HT1080 (cell line): ENCODE results near the gene NLRC5. TPM values are rescaled to one million over a fixed set of nuclear protein-coding genes. Genes with fewer than 3 reads are reported as not detected.

Experiments used
- DNase-seq: peaks from one replicate; pipeline ENCODE4 v3.0.0-alpha.2; 2015; ENCODE audit warnings: low read depth
- total RNA-seq: library from RNA; depleted of rRNA; stranded (reverse); fragments of >200 nt; shearing (Covaris generic); gene quantifications from 2 replicates; pipeline ENCODE4 v1.2.3, GENCODE V29; 2014; rRNA removed

The NLRC5 gene
- total RNA-seq, 1 experiment from 2014 or later: 14.3 TPM

DNA sequence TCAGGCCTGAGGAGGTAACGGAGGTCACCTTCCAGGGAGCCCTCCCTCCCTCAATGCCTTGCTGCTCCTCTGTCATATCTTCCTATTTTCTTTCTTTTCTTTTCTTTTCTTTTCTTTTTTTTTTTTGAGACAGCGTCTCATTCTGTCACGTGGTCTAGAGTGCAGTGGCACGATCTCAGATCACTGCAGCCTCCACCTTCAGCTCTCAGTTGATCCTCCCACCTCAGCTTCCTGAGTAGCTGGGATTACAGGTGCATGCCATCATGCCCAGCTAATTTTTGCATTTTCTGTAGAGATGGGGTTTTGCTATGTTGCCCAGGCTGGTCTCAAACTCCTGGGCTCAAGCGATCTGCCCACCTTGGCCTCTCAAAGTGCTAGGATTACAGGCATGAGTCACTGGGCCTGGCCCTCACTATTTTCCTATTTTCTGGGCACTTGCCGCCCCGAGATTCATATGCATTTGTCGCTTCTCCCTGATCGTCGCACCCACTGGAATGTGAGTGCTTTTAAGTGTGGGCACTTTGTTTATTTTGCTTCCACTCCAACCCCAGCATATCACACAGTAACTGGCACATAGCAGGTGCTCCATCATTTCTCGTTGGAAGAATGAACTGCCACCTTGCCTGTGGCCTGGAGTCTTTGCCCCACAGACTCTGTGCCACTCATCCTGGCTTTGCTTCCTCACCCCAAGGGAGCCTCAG lies 134.8 kb downstream of the NLRC5 start:
- no peak for DNase-seq

DNA sequence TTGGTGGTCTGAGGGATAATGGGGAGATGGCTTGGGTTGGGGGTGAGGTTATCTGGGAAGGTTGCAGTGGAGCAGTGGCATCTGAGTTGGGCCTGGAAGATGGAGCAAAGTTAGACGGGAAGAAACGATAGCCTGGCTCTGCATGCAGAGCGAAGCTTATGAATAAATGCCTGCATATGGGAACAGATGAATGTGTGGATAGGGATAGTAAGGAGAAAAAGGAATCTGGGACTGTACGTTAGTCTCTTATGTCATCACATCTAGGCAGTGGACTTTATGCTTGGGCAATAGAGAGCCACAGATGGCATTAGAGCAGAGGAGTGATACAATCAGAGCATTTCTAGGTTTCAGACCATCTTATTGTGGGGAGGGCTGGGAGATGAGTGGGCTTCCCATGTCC lies 136.0 kb downstream of the NLRC5 start:
- no peak for DNase-seq

- DNase-seq: no peak
Observed at GRCh38 chr16:57125969-57126368, 136.6 kb downstream of the NLRC5 start.

DNA sequence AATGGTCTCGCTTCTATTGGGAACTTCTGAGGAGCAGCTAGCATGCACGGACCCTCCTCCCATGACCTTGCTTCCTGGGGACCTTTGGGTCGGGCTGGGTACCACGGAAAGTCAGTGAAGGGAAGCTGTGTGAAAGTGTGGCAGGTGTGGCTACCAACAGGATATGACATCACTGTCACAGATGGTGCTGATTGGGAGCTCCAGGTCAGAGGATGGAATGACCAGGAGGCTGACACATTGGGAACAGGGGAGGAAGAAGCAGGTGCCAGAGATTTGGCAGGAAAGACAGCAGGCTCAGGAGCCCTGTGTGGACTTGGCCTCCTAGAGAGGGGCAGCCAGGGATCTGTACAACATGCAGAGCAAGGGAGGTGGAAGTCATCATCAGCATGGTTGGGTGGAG lies 137.1 kb downstream of the NLRC5 start:
- DNase-seq: no peak

DNA sequence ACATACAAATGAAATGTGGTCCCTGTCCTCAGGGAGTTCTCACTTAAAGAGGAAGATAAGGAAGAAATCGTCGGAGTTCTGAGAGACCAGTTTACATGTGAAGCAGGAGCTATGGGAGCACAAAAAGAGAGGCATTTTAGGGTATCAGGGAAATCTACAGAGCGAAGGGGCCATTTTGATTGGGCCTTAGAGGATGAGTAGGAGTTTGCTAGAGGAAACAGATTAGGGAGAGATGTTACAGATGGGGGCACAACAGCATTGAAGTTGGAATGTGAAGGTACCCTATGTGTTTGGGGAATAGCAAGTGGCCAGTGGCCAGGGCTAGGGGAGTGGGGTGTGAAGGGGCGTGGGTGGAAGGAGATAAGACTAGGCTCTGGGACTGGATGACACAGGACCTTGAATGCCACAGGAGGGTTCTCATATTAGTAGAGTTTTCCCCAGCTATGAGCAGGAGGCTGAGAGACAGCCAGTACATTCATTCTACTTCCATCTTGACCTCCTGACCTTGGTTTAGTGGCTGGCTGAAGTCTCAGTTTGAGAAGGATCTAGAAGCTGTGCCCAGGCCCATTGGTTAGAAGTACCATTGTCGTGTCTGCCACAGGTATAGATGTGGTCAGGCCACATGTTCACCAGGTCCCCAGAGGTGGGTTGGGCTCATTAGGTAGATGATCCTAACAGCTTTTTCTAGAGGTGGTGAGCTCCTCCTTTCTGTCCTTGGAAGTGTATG lies 137.8 kb downstream of the NLRC5 start:
- no peak for DNase-seq

- no peak for DNase-seq
Observed at GRCh38 chr16:57127836-57128235, 138.5 kb downstream of the NLRC5 start.

- no peak for DNase-seq
Observed at GRCh38 chr16:57128771-57129389, 139.5 kb downstream of the NLRC5 start.

DNA sequence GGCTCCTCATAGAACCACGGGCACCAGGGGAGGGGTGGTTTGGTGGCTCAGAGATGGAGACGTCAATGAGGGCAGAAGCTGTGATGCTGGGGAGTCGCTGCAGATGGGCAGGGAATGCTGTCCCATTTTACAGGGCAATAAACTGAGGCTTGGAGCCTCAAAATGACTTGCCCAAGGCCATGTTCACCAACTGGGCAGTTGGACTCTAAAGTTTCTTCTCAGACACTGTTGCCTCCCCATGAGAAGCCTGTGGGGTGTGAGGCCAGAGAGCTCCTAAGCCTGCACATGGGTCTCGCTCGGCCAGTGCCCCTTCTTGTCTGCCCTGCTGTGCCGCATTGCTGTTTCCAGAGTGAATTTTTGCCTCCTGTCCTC lies 141.6 kb downstream of the NLRC5 start:
- no peak for DNase-seq

- no peak for DNase-seq
Observed at GRCh38 chr16:57131351-57131970, 142.1 kb downstream of the NLRC5 start.

DNA sequence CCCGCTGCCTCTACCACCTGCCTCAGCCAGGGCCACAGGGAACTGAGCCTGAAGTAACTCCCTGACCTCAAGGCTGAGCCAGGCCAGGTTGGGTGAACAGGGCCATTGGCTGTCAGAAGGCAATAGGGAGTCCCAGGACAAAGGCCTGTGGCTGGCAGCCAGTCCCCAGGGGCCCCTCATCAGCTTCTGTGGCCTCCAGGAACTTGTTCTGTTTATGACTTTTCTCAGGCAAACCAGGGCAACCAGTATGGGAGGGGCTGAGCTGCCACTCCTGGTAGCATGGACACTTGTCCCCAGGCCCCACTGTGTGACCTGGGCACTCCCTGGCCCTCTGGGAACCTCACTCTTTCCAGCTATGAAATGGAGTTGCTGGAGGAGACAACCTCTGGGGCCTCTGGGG lies 143.1 kb downstream of the NLRC5 start:
- DNase-seq: no peak

- DNase-seq: no peak
Observed at GRCh38 chr16:57133031-57133430, 143.7 kb downstream of the NLRC5 start.

Other genes with a start within 250 kb of the NLRC5 start
- gene SLC12A3, start 124.3 kb upstream of the NLRC5 start, total RNA-seq: not detected in 2 replicates
- 38.9 and 65.3 TPM in 2 replicates for gene HERPUD1, start 57.4 kb upstream of the NLRC5 start, total RNA-seq
- gene CETP, start 27.6 kb upstream of the NLRC5 start, total RNA-seq: not detected in 2 replicates
- gene CPNE2, start 103.0 kb downstream of the NLRC5 start, total RNA-seq: 36.1 and 51.5 TPM in 2 replicates
- 89.3 and 102 TPM in 2 replicates for gene PSME3IP1, start 196.5 kb downstream of the NLRC5 start, total RNA-seq
- 28.1 and 36.6 TPM in 2 replicates for gene RSPRY1, start 196.8 kb downstream of the NLRC5 start, total RNA-seq